T-helper 1 cell (primary cell): ENCODE measurements around the gene NTSR1.

Source experiments
- DNase-seq, 5 donors: peaks; one replicate each; pipeline ENCODE4 v3.0.0-alpha.2; 2012 to 2020

The NTSR1 gene

DNA sequence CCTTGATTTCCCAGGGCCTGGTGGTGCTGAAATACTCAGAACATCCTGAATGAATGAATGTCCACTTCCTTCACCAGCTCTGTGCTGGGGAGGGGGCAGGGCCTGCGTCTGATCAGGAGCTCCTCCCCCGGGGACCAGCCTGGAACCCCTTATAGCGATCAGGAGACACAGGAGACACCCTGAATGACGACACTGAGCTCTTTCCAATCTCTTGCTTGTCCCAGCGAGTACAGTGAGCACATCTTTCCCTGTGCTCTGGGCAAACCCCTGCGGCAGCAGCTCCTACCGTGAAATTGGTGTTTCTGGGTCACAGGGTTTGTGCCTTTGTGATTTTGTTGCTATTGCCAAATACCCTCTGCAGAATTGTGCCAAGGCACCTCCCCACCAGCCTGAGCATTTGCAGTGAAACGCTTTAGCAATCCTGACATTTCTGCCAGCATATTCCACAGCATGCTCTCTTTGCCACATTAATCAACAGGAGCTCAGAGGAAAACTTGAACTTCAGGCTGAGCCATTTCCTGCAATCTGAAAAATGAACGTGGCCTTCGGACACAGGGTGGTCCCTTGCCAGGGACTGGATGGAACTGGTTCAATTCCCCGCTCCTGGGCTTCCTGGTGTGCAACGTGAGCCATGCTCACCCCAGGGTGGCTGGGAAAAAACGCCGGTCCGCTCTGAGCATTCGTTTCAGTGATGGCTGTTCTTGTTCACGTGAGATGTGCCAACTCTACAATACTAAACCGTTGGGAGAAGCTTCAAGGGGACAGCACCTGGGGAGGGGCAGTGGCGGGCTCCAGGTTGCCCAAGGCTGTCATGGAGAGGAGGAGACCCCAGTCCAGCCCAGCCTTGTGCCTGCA lies 64.6 kb downstream of the NTSR1 start:
- DNase-seq: no peak

DNA sequence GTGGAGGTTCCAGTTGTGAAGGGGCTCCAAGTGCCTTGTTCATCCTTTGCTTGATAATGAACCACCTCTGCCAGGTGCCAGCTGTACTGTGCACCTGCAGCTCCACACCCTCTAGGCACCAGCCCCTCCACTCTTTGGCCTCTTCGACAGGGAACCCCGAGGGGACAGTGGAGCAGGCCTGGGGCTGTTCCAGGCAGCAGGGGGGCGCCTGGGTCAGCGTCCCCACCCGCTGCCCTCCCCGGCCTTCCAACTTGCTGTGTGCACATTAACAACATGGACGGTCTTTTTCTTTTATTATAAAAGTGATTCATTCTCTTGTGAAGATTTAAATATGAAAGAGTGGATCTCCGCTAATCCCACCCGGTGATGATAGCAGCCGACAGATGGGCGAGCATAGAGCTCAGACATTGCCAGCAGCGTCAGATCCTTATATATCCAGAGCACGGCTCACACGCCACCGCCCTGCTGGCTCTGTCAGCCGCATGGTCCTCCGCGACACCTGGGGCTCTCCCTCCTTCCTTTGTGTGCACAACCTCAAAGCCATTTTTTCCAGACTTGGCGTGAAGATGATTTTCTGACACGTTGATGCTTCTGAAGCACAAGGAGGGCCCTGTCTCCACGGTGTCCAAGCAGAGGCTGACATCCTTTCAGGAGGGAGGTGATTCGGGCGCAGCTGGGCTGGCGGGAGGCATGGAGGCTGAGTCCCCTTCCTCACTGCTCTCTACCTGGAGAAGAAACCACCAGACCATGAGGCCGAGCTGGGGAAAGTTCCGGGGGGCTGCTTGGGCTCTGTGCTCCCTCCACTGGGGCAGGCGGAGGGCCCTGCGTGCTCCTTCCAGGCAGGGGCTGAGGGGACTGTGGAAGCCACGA lies 65.4 kb downstream of the NTSR1 start:
- no peak for DNase-seq

DNA sequence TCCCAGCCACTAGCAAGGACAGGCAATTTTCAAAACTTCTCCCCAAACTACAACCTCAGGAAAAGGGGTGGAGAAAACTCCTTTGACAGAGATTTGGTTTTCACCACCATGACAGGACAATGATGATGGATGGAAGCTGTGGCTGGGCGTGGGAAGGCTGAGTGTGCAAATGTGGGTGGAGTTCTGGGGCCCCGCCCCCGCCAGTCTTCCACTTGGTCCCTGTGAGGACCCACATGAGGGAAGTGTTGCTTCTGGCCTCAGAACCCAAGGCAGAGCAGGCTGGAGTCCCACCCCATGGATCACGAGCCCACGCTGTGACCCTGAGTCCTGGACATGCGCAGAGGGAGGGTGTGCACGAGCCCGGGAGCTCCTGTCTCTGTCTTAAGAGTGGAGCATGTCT lies 66.1 kb downstream of the NTSR1 start:
- no peak for DNase-seq

DNA sequence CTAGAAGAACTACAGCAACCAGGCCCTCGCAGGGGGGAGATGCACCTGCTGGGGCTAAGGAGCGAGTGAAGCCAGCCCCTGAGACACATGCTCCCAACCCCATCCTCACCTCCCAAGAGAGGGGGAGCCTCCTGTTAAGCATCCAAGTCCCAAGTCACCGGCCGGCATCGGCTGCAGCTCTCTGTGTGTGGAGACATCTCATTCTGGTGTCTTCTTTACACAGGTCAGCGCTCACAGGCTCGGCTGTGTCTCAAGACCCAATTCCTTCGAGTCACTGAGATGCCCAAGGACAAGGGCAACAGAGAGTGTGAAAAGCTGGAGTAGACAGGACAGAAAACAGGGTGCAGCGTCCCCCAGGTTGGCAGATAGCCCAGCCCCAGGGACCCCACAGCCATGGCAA lies 66.6 kb downstream of the NTSR1 start:
- no peak for DNase-seq

DNA sequence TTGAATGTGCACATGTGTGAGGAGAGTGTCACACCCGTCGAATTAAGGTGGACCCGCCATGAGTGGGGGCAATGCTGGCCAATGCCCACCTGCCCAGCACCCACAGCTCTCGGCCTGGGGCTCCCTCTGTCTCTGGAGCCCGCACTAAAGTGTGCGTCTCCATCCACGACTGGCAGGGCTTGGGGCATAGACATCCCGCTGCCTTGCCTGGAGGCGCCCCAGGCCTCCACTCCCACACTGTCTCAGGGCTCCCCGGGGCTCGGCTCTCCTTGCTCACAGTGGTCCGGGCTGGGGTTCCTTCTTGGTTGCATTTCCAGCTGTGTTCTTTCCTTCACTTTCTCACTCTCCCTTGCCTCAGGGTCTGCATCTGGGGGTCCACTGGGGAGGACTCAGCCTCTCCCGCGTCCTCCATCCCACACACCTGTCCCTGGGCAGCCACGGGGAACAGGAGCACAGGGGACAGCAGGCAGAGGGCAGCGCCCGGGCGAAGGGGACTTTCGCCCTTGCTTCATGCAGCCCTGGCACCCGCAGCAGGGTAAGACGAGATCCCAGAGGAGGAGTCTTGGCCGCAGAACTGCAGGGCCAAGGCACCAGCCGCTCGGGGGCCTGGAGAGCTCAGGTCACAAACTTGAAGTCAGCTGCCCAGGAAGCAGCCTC lies 67.5 kb downstream of the NTSR1 start:
- DNase-seq: no peak

DNA sequence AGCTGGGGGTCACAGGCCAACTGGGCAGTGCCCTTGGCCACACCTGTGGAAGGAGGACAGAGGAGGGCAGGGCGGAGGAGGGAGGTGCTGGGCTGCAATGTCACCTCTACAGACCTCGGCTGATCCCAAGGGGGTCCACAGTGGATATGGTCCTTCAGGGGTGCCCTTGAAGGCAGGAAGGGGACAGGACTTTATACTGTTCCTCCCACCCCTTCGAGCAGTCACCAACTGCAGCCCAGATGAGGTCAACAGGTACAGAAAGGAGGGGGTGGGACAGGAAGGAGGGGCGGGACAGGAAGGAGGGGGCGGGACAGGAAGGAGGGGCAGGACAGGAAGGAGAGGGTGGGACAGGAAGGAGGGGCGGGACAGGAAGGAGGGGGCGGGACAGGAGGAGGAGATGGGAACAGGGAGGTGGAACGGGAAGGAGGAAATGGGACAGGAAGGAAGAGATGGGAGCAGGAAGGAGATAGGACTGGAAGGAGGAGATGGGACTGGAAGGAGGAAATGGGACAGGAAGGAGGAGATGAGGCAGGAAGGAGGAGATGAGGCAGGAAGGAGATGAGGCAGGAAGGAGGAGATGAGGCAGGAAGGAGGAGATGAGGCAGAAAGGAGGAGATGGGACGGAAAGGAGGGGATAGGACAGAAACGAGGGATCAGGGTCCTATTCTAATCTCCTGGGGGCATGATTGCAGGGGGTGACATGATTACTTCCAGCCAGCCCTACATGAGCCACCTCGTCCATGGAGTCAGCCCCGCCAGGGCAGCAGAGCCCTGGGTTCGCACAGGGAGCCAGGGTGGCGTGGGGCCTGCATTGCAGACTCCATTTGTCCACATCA lies 68.3 kb downstream of the NTSR1 start:
- peak in 1 of 5 donors; percentile 28 for DNase-seq

DNA sequence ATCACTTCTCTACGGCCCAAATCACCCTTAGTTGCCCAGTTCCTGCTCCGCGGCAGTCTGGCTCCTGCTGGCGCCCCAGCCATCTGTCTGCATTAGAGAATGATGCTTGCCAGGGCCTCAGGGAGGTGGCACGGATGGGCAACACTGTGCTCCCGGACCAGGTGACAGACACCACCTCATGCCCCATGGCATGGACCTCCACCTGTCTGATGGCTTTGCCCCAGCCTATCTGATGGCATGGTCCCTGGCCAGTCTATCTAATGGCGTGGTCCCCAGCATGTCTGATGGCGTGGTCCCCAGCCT lies 68.8 kb downstream of the NTSR1 start:
- no peak for DNase-seq

DNA sequence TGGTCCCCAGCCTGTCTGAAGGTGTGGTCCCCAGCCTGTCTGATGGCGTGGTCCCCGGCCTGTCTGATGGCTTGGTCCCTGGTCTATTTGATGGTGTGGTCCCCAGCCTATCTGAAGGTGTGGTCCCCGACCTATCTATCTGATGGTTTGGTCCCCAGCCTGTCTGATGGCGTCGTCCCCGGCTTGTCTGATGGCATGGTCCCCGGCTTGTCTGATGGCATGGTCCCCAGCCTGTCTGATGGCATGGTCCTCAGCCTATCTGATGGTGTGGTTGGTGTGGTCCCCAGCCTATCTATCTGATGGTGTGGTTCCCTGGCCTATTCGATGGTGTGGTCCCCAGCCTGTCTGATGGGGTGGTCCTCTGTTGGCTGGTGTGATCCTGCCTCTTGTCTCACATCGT lies 69.4 kb downstream of the NTSR1 start:
- no peak for DNase-seq

DNA sequence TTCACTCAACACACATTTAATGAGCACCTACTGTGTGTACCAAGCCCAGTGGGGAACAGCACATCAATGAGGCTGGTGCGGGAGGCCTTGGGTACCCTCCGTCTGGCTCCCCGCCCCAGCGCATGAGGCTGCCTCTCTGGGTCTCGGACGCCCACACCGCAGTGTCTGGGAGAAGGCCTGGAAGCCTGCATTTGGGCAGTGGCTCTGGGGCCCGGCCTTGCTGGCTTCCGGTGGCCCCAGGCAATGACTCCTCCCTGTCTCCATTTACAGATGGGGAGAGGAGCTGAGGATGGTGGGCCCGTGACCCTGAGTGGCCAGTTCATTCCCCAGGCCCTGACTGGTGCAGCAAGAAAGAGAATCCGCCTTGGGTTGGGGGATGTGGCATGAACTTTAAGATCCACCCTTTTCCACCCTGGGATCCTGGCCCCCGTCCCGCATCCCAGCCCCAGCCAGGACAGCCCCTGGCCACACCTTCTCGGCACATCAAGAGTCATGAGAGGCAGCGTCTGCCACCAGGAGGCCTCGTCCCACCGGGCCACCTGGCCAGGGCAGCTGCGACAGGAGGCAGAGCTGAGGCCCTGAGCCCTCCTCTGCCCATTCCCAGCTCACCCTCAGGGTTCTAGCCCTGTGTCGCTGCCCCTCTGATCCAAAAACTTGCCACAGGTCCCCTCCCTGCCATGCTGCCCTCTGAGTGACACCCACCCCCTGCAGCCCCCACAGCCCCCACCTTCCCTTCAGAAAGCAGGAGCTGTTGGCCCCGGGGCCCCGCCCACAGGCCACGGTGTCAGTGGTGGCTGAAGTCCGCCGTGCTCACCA lies 70.2 kb downstream of the NTSR1 start:
- no peak for DNase-seq

DNA sequence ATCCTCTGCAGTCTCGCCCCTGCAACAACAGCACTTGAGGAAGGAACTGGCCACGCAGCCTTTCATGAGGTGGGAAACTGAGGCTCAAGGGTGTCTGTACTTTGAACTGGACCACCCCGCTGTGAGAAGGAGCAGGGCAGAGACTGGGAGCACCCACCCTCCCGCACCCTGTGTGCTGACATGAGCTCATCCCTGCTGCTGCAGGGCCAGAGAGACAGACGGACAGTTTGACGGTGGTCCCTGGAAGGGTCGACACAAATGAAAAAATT lies 70.7 kb downstream of the NTSR1 start:
- DNase-seq: no peak

DNA sequence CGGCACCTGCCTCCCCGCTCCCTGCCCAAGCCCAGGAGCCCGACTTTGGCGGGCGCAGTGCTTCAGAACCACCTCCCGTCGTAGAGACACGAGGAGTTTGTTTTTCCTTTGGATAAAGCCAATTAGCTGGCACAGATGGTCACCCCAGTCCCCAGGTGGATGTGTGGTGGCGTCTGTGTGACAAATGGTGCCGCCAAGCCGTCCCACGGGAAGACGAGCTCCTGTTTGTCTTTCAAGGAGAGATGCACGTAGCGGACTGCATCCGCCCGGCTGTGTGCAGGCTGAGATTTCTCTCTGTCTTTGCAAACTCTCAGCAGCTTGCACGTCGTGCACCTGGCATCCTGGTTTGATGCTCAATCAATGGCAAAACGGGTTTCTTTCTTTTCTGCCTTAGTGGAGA lies 71.6 kb downstream of the NTSR1 start:
- no peak for DNase-seq

DNA sequence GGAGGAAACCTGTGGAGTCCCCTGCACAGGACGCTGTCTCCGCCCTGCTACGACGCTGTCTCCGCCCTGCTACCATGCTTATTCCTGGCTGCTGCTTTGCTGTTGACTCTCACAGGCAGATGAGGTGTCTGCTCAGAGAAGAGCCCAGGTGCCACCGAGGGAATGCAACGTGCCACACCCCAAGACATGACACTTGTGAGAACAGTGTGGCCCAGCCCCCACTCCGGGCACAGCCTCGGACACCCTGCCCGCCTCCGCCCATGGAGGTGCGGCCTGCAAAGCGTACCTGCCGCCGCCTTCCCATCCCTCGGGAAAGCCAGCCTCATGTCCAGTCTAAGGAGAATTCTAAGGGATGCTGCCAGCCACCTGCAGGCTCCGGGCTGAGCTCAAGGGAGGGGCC lies 72.1 kb downstream of the NTSR1 start:
- no peak for DNase-seq

DNA sequence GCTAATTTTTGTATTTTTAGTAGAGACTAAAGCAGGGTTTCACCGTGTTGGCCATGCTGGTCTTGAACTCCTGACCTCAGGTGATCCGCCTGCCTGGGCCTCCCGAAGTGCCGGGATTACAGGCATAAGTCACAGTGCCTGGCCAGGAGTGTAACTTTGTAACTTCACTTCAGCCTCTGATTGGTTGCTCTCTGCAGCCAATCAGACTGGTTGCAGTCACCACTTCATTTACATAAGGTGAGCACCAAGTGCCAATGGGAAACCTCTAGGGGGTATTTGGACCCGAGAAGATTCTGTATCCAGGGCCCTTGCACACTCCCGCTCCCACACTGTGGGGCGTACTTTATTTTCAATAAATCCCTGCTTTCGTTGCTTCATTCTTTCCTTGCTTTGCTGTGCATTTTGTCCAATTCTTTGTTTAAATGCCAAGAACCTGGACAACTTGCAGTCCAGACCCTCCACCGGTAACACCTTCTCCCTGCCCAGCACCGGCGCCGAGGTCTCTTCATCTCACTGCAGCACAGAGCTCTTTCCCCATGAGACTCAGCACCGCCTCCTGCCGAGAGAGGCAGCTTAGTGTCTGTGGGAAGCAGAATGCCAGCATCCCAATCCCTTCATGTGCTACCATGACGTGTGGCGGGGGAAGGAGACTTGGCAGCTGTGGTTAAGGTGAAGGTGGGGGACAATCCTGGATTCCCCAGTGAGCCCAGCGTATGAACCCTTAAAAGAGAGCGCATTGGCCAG lies 73.7 kb downstream of the NTSR1 start:
- DNase-seq: no peak

DNA sequence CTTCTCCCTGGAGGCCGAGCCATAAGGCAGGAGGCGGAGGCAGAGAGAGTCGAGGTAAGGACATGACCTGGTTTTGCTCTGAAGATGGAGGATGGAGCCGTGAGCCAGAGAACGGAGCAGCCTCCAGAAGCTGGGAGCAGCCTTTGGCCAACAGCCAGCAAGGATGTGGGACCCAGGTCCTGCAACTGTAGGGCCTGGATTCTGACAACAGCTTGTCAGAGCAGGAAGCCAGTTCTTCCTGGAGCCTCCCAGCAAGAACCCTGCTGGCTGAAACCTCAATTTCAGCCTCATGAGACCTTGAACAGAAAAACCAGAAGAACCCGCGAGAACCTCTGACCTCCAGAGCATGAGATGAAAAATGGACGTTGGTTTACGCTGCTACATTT lies 74.2 kb downstream of the NTSR1 start:
- no peak for DNase-seq

DNA sequence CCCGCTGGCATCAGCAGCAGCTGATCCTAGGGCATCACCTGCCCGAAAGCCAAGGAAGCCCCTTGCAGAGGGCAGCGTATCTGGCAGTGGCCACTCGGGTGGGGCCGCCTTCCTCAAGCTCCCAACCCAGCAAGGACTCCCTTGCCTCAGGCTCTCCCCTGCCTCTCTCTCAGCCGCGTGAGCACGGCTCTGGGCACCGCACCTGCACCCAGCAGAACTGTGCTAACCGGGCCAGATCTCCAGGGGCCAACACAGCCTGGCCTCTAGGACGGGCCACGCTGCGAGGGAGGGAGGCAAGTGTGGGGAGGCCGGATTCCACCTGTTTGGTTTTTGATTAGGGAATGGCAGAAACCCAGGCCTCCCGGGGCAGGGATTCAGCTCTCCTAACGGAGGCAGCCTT lies 75.9 kb downstream of the NTSR1 start:
- DNase-seq: no peak

DNA sequence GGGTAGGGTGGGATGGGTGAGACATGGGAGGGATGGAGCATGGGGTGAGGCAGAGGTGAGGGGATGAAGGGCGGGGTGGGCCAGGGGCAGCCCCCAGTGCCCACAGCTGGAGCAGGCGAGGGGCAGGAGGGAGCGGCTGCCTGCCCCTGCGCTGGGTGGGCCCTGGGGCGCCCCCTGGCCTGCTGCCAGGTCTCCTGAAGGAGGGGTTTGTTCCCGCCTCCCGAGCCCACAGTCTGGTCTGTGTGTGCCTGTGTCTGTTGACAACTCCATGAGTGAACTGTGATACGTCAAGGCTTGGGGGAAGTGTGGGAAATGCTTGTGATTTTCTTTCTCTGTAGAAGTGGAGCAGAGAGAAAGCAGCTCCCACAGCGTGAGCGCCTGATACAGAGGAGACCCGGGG lies 76.8 kb downstream of the NTSR1 start:
- DNase-seq: no peak

DNA sequence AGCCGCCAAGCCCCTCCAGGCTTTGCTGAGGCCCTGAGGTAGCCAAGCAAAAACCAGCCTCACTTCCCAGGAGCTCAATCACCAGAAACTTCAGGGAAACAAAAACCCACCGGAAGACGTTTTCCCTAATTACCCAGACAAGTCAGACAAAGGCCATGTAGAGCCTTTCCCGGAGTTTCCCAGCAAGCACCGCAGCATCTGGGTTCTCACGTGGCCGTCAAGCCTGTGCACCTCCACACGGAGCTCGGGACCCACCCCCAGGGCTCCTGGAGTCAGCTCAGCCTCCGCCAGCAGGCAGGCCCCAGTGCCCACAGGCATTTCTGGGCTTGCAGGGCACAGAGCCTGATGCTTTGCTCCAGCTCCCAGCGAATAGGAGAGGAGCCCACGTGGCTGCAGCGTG lies 77.5 kb downstream of the NTSR1 start:
- DNase-seq: no peak

DNA sequence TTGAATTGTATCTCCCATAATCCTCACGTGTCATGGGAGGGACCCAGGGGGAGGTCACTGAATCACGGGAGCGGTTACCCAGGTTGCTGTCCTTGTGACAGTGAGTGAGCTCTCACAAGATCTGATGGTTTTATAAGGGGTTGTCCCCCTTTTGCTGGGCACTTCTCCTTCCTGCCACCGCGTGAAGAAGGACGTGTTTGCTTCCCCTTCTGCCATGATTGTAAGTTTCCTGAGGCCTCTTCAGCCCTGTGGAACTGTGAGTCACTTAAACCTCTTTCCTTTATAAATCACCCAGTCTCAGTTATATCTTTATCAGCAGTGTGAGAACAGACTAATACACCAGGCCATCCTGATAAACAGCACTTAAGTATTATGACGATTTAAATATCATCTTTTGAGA lies 78.7 kb downstream of the NTSR1 start:
- DNase-seq: no peak

DNA sequence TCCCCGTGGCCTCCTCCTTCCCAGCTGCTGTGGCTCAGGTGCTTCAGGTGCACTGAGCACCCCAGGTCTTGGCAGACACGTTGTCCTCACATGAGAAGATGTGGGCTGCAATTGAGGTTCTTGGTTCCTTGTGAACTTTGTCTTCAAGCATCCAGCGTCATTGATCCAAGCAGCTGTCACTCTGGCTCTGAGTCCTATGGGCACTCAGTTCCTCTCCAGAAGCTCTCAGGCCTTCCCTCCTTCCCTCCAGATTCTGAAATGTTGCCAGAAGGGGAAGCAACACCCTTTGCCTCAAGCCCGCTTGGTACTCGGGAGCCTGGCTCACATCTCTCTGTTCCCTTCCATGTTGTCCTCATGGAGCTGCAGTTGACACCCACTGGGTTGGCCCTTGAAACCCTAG lies 79.2 kb downstream of the NTSR1 start:
- DNase-seq: no peak

DNA sequence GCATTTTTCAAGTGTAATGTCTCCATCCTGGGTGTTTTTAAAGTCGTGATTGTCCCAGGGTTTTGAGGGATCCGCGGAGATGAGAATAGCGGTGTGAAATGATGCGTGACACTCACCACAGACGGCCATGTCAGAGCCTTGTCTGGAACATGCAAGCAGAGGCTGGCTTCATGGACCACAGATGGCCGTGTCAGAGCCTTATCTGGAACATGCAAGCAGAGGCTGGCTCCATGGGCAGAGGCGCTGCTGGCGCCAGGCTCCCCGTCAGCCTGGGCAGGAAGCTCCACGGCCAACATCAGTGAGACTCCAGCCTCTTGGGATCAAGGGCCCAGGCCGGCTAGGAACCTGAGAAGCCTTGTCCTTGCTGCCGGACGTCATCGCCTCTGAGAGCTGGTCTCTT lies 80.0 kb downstream of the NTSR1 start:
- no peak for DNase-seq

DNA sequence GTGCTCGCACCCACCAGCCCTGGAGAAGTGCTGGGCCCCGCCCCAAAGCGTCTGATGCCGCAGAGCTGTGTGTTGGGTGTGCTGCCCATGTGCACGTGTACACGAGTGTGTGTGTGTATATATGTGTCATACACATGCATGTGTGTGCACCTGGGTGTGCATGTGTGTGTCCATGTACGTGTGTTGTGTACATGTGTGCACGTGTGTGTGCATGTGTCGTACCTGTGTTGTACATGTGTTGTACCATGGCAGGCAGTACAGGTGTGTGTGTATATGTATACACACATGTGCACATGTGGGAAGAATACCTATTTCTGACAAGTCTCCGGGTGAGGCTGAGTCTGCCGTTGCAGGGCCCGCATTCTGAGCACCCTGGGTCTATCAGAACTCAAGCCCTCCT lies 81.4 kb downstream of the NTSR1 start:
- no peak for DNase-seq
